Right atrium auricular region (tissue), 2 donors: Measurements from ENCODE around the gene RNF113B. TPM values are rescaled to one million over a fixed set of nuclear protein-coding genes. Genes with fewer than 3 reads are reported as not detected.
A peak's percentile ranks its signal among the peaks of the same experiment; 100 is the strongest.

Source experiments
- DNase-seq: peaks from one replicate; pipeline ENCODE4 v3.0.0-alpha.2; 2019; ENCODE audit warnings: low spot score
- H3K27ac ChIP-seq, 2 donors: fragments of 200-600 bp; sonication (generic); 1 replicate in 1 of 2; 2 replicates in 1 of 2; pipeline ENCODE4 v1.5.1; 2016 to 2019
- H3K27me3 ChIP-seq, 2 donors: fragments of 200-600 bp; sonication (generic); one replicate each; pipeline versions ENCODE4 v1.5.1 to v1.6.0; 2017 to 2019
- H3K36me3 ChIP-seq: fragments of 200-600 bp; sonication (generic); one replicate; pipeline ENCODE4 v1.5.1; 2016
- H3K4me1 ChIP-seq, 2 donors: fragments of 200-600 bp; sonication (generic); one replicate each; pipeline versions ENCODE4 v1.5.1 to v1.6.0; 2017 to 2019
- H3K4me3 ChIP-seq, 2 donors: fragments of 200-600 bp; sonication (generic); 1 replicate in 1 of 2; 2 replicates in 1 of 2; pipeline ENCODE4 v1.5.1; 2017 to 2019; ENCODE audit warnings: mild to moderate bottlenecking in 1 of 2, moderate library complexity in 1 of 2
- H3K9me3 ChIP-seq, 2 donors: fragments of 200-600 bp; sonication (generic); one replicate each; pipeline ENCODE4 v1.5.1; 2019
- total RNA-seq, 2 donors: library from RNA; depleted of rRNA; stranded (reverse); fragments of >200 nt; gene quantifications; one replicate each; pipeline ENCODE4 v1.1.0, GENCODE V29; 2016
- TF ChIP-seq, protein P1 (sequence below), 2 donors: fragments of 200-600 bp; sonication (generic); IDR thresholded peaks; one replicate each; pipeline ENCODE4 v1.5.1; 2019; ENCODE audit warnings: antibody characterized with exemption in 2 of 2

The RNF113B gene
- total RNA-seq, 2 donors from 2014 or later = not detected

GRCh38 chr13:98143601-98144026, 33.5 kb downstream of the RNF113B start:
- no peak for DNase-seq
- Histone ChIP-seq H3K36me3 (no peaks in the 10 kb centered on the region), H3K27me3 (no peaks in the 10 kb centered on the region), H3K4me3 (peak overlapping the region; percentile 60 to 79), H3K9me3 (no peaks in the 10 kb centered on the region), H3K27ac (peak overlapping the region; percentile 57 to 64), H3K4me1 (peaks cover 0 to 22% of the 10 kb centered on the region in 2 donors)
- TF ChIP-seq, protein P1, sequence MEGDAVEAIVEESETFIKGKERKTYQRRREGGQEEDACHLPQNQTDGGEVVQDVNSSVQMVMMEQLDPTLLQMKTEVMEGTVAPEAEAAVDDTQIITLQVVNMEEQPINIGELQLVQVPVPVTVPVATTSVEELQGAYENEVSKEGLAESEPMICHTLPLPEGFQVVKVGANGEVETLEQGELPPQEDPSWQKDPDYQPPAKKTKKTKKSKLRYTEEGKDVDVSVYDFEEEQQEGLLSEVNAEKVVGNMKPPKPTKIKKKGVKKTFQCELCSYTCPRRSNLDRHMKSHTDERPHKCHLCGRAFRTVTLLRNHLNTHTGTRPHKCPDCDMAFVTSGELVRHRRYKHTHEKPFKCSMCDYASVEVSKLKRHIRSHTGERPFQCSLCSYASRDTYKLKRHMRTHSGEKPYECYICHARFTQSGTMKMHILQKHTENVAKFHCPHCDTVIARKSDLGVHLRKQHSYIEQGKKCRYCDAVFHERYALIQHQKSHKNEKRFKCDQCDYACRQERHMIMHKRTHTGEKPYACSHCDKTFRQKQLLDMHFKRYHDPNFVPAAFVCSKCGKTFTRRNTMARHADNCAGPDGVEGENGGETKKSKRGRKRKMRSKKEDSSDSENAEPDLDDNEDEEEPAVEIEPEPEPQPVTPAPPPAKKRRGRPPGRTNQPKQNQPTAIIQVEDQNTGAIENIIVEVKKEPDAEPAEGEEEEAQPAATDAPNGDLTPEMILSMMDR (IDR thresholded peaks at IDR 0.05) = no peak

GRCh38 chr13:98143157-98143553, 33.9 kb downstream of the RNF113B start:
- peaks cover 0 to 22% of the 10 kb centered on the region in 2 donors for H3K4me1 ChIP-seq
- peak overlapping the region; percentile 57 to 64 for H3K27ac ChIP-seq
- TF ChIP-seq, protein P1 (IDR thresholded peaks at IDR 0.05) = no peak
- H3K4me3 ChIP-seq = peak overlapping the region; percentile 60 to 79
- DNase-seq = no peak
- H3K27me3 ChIP-seq = no peaks in the 10 kb centered on the region
- no peaks in the 10 kb centered on the region for H3K9me3 ChIP-seq
- H3K36me3 ChIP-seq = no peaks in the 10 kb centered on the region

DNA sequence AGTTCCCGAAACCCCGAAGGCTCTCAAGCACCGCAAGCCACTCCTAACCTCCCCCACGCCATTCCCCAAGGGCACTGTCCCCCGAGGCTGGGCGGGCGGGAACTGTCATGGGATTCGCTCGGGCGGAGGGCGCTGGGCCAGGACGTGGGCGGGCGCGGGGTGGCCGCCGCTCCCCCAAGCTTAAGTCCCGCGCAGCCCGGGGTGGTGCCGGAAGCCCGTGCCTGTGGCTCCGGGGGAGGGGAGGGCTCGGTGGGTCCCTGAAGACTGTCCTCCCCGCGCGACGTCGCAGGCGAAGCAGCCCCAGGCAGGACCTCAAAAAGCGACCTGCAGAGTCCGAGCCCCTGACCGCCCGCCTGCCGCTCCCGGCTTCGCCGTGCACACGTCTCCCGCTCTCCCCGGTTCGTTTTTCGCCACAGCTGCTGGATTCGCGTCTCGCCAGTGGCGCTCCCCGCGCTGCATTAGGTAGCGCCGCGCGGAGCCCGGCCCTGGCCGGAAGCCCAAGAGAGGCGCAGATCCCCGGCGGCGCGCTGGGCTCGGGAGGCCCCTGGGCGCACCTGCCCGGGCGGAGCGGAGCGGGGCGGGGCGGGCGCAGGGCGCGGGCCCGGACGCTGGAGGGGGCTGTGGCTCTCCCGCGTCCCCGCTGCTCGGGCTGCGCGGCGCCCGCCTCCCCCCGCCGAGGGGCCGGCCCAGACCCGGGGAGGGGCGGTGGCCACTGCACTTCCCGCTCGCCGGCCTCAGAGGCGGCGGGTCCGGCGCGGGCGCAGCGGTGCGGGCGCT, 34.5 kb downstream of the RNF113B start, which contains the start of gene FARP1:
TSS of gene FARP1 (plus strand) at position 715 of the 777 bp plus-strand sequence. CDS start 70,149 bp downstream, outside the sequence.
- Histone ChIP-seq H3K4me1 (peaks cover 0 to 22% of the 10 kb centered on the region in 2 donors), H3K4me3 (peak within 1 kb of the TSS; percentile 75 to 79), H3K27ac (peak within 1 kb of the TSS; percentile 72 to 78), H3K36me3 (no peaks in the 10 kb centered on the region), H3K9me3 (no peaks in the 10 kb centered on the region), H3K27me3 (no peaks in the 10 kb centered on the region)
- no peak for DNase-seq
- TF ChIP-seq, protein P1 (IDR thresholded peaks at IDR 0.05) = peak; percentile 40 to 56

GRCh38 chr13:98141509-98142379, 35.3 kb downstream of the RNF113B start:
- H3K27ac ChIP-seq = peak overlapping the region; percentile 72 to 78
- no peaks in the 10 kb centered on the region for H3K27me3 ChIP-seq
- H3K9me3 ChIP-seq = no peaks in the 10 kb centered on the region
- no peaks in the 10 kb centered on the region for H3K36me3 ChIP-seq
- TF ChIP-seq, protein P1 (IDR thresholded peaks at IDR 0.05) = no peak
- DNase-seq = no peak
- peaks cover 0 to 22% of the 10 kb centered on the region in 2 donors for H3K4me1 ChIP-seq
- H3K4me3 ChIP-seq = peak overlapping the region; percentile 75 to 79

- no peaks in the 10 kb centered on the region for H3K27me3 ChIP-seq
- peaks cover 0 to 22% of the 10 kb centered on the region in 2 donors for H3K4me1 ChIP-seq
- no peak overlapping the region for H3K4me3 ChIP-seq
- no peaks in the 10 kb centered on the region for H3K9me3 ChIP-seq
- DNase-seq = no peak
- no peak overlapping the region for H3K27ac ChIP-seq
- TF ChIP-seq, protein P1 (IDR thresholded peaks at IDR 0.05) = no peak
- no peaks in the 10 kb centered on the region for H3K36me3 ChIP-seq
Observed at GRCh38 chr13:98141091-98141490, 36.0 kb downstream of the RNF113B start.
